Measurements from ENCODE around the gene ARF6. TPM values are rescaled to one million over a fixed set of nuclear protein-coding genes. Genes with fewer than 3 reads are reported as not detected.
A peak's percentile ranks its signal among the peaks of the same experiment; 100 is the strongest.
"Not testable (repeated sequence)": the region's sequence is repeated elsewhere in the genome, so short reads cannot be mapped to it uniquely, and the experiment has no call there.

The ARF6 gene
- 61.3 TPM for total RNA-seq

DNA sequence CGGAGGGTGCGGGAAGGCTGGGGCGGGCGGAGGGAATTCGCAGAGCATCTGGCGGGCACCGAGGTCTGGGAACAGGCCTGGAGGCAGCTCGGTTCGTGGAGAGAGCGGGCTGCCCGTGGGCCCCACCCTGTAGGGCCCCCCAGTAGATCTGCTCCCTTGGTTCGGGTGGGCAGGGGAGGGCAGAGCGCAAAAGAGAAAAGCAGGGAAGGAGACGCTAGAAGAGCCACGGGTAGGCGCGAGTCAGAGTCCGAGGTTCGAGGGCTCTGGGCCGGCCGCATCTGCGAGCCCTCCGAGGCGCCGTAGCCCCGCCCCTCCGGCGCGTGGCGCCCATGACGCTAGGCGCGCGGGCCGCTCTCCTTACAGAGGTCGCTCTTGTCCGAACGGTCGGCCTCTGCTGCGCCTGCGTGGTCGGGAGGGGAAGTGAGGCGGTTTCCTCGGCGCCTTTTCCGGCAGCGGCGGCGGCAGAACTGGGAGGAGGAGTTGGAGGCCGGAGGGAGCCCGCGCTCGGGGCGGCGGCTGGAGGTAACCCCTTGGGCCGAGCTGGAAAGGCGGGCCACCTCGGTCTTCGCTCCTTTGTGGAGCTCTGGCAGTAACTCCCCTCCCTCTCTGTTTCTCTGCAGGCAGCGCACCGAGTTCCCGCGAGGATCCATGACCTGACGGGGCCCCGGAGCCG, at the start of gene ARF6:
ARF6 (plus strand) TSS at position 447 of the 673 bp plus-strand sequence. CDS start 655 bp downstream, outside the sequence.
- DNase-seq: peak; percentile 95

DNA sequence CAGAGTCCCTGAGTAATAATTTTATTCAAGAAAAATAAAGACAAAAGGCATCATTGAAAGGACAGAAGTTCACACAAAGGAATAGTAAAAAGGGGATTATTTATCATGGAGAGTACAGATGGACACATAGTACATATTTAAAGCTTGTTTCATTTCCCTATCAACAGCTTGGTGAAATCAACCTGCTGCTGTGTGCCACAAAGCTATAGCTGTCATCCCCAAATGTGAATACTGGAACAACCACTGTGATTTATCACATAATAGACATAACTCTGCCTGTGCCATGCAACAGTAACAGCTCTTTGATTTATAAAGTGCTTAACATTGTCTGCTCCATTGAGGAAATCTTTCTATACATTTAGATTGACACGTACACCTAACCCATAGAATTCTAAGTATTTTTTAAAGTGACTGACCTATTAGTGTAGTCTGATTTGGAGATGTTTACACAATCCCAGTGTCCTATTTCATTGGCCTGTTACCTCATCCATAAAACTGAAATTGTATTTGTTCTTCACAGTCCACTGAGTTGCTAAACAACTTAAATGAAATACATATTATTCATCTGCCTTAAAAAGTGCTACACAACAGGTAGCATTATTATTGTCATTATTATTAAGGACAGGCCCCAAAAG, 43.6 kb upstream of the ARF6 start:
- DNase-seq: no peak

DNA sequence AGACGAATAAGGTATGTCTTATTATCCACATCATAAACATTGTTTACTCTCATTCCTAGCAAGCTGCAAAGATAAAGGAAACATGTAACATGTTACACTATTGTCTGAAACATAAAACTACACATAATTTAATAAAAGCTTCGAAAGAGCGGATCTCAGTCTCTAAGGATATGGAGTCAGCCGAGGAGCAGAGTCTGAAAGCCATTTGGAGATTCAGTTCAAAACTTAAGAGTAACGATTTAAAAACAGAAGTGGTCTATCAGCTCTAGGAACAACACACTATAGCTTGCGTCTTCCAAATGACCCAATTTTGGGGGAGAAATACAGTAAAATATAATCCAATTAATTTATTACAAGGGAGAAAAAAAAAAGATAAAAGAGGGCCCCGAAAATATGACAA, 41.1 kb upstream of the ARF6 start:
- no peak for DNase-seq

DNA sequence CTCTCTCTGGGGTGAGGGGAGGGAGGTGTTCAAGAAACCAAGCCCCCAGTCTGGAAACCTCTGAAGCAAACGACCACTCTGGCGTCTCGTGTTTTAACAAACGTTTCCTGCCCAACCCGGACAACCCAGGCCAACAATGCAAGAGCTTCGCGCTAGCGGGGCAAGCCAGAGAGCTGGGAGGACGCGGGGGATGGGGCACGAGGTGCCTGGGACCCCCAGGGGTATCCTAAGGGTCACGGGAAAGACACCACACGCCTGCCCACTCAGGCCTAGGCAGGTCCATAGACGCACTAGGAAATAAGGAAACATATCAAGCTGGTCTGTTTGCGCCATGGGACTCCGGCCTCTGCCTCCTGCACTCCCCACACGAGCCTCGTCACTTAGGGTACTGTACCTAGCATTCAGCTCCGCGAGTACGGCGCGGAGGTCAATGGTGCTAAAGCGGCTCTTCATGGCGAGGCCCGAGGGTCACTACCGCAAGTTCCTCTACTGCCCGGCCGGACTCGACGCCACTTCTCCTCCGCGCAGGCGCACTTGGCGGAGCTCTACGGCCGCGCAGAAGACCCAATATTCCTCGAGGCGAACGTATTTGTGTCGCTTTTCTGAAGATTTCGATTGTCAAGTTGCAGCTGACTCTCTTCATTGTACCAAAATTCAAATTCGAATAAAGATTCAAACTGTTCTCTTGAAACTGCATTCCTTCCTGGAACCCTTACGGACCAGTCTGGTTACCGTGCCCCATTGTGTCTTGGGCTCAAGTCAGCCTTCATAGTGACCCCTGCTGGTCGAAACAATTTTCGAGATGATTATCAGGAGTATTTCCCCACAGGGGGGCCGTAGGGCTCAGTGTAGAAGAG, 40.4 kb upstream of the ARF6 start, which contains the start of gene NEMF:
NEMF (minus strand) TSS at position 488 of the 857 bp plus-strand sequence; CDS start at position 453, 35 bp downstream.
- peak; percentile 77 for DNase-seq

DNA sequence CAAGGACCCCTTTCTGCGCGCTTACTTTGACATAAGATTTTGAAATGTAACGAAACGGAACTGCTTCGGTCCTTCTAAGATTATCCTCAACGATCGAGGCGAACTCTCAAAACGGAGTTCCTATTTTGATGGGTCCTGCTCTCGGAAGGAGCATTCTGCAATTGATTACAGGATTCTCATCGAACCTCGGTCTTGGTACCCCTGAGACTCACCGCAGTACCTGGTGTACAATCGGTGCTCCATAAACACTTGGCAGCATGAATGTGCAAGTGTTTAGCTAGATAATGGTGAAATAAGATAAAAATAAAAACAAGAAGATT, 39.8 kb upstream of the ARF6 start:
- no peak for DNase-seq

DNA sequence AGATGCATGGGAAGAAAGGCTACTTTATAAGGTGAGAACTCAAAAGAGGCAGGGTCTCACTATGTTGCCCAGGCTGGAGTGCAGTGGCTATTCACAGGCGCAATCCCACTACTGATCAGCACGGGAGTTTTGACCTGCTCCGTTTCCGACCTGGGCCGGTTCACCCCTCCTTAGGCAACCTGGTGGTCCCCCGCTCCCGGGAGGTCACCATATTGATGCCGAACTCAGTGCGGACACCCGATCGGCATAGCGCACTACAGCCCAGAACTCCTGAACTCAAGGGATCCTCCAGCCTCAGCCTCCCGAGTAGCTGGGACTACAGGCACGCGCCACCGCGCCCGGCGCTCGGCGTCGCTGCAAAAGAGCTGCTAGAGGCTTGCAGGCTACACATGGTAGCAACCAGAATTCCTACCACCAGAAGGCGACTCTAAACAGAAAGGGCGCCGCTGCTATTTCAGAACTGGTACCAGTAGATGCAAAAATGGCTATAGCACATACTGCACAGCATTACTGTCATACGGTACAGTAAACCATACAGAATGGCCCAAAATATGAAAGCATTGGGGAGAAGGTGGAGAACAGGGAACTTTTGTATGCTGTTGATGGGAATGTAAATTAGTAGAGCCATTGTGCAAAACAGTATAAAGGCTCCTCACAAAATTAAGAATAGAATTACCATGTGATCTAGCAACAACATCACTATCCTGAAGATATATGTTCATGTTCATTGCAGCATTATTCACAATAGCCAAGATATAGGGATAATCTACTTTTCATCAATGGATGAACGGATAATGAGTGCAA, 39.1 kb upstream of the ARF6 start:
- DNase-seq: peak; percentile 51

DNA sequence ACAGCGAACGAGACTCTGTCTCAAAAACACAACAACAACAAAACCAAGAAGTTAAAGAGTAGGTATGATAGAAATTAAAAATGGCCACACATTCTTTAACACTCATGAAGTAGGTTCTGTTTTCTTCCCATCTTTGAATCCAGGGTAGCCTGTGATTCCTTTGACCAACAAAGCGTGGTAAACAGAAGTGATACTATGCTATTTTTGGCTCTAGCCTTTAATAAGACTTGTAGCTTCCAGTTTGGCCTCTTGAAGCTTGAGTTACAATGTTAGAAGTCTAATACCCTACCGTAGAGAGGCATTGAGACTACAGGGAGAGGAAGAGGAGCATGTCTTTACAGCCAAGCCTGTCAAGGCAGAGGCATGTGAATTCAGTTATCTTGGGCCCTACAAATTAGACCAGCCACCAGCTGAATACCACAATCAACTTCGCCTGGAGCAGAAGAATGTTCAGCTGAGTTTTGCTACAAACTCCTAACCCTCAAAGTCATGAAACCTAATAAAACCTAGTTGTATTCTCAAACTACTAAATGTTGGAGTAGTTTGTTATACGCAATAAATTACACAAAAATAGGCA, 35.4 kb upstream of the ARF6 start:
- DNase-seq: no peak

DNA sequence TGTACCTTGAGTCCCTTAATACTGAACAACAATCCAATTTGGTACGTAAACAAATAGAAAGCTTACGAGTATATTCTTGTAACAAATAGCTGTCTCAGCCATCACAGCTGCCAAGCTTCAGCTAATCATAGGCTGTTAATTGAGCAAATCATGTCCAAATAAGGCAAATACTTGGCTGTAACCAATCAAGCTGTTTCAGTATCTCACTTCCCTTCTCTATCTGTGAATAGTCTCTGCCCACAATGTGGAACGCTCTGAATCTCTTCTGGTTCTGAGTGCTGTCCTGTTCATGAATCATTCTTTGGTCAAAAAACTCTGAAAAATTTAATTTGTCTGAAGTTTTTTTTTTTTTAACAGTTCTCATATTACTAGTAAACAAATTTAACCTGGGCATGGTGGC, 34.5 kb upstream of the ARF6 start:
- no peak for DNase-seq

DNA sequence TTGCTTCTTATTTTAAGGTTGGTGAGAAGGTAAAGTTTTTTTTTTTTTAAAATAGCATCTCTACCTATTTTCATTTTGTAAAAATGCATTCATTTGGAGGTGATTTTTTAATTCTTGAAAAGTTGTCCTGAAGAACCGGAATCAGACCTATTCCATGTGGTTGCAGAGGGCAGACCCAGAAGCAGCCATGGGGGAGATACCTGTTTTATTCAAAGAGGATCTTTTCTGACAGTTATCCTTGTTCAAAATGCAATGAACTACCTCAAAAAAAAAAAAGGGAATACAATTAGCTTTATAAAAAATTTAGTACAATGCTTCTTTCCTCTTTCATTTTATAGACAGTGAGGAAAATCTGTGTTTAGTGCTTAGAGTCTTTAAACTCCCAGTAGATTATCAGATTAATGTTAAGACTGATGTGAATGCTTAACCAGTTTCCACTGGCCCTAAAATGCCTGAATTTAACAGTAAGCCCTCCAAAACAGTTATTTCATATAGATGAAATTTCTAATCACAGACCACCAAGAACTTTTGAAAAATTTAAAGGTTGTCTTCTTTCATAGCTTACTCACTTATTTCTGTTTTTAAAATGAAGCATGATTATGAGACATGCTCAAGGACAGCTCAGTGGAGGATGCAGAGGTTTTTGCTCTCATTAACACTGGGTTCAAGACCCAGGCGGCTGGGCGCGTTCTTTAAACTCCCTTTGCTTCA, 31.7 kb upstream of the ARF6 start:
- no peak for DNase-seq

DNA sequence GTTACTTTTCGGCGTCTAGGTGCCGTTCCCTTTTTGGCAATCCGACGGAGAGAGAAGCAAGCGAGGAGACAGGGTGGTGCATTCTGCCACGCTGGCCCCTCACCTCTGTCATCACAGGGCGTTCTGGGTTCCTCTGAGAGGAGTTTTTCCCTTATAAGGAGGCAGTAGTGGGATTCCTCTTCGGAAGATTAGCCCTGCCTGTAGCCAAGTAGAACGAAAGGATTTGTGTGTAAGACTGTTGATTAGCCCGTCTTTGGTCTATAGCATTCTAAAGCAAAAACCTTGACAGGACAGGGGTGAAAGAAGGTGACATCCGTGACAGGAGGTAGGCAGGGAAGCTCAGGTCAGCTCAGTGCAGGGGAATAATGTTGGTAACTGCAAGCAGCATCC, 31.2 kb upstream of the ARF6 start:
- DNase-seq: peak; percentile 54

DNA sequence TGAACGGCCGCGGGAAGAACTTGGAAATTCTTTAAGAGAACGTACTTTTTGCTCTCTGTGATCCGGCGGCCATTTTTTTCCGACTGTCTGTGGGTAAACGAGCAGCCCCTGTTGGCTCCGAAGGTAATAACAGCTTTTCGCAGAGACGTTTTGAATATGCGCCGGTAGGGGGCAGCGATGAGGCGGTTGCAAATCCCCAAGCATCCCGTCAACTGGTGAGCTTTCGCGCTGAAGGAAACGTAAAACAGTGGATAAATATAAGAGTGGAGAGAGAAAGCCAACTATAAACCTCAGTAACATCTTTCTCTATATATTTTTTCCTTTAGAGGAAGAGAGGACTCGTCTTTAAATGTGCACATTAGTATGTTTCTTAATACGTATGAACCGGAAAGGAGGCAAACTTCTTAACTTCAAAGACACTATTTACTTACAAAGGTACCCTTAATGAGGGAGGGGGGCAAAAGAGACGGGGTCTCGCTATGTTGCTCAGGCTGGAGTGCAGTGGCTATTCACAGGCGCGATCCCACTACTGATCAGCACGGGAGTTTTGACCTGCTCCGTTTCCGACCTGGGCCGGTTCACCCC, 30.7 kb upstream of the ARF6 start:
- peak; percentile 72 for DNase-seq

DNA sequence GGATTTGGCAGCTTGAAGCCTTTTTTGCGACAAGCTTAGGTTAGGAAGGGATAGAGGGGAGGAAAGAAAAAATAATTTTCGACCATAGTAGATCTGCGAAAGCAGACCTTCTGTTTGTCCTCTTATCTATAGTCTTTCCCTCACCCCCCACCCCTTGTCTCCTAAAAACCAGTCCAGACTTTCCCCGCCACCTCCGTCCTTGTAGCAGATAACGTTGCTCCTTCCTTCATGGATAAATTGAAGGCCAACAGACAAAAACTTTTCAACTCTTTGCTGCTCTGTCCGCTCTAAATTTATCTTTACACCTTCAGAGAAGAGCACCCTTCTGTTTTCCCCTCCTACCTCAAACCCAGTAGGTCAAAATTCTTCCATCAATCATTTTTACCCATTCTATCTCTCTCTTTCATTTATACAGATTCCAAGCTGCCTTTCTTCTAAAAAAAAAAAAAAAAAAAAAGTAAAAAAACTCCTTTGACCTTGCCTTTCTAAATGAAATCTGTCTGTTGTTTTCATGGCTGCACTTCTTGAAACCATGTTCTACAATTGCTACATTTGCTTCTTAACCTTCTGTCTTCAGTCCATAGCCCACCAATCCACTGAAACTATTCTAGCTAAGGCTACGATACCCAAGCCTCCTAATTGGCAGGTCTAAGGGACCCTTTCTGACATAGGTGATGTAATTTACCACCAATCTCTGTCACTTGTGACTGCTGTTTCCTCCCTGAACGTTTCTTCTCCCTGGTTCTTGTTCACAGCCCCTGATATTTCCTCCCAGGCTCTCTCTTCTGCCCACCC, 29.2 kb upstream of the ARF6 start:
- DNase-seq: no peak

DNA sequence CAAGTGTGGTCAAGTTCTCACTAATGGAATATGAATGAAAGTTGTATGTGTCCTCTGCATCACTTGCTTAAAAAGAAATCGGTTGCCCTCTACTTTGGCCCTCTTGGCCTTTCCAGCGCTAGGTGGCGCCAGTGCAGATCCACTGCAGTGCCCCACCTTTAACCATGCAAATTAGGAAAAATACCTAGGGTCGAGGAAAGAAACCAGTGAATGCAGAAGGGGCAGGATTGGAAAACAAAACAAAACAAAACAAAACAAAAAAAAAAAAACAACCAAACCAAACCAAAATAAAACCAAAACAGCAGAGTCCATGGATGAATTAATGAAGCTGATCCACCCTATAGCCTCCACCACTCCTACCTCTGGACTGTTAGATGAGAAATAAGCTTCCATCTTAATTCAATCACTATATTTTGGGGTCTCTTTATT, 27.4 kb upstream of the ARF6 start:
- peak; percentile 7 for DNase-seq

DNA sequence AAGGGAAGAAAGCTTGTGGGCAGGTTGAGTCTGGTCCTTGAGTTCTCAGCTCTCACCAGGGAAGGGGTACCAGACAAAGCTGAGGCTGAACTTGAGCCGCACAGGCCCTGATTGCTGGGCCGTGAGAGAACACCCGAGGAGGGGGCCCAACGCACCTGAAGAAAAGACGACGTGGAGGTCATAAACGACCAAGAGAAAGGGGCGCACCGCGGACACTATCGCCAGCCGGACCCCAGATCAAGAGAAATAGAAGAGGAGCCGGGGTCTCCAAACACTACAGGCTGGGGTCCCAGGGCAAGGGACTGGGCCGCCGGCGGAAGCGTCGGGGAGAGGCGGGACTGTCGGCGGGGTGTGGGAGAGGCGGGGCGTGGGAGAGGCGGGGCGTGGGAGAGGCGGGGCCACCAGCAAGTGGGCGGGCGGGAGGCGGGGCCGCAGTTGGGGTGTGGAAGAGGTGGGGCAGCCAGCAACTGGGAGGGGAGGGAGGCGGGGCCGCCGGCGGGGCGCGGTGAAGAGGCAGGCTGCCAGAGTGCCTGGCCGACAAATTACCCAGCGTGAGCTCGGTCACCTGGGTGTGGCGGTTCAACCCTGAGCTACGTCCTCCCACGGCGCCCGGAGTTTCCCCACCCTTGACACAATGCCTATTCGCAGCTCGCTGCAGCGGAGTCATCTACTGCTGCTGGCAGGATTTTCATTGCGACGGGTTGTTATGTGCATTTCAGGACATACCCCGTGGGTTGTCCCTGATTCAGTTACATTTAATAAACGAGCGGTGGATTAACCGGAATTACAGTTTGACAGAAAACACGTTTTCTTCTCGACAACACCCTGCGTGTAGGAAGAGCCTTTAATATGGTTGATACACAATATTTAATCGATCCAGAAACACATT, 24.8 kb upstream of the ARF6 start:
- peak; percentile 92 for DNase-seq

DNA sequence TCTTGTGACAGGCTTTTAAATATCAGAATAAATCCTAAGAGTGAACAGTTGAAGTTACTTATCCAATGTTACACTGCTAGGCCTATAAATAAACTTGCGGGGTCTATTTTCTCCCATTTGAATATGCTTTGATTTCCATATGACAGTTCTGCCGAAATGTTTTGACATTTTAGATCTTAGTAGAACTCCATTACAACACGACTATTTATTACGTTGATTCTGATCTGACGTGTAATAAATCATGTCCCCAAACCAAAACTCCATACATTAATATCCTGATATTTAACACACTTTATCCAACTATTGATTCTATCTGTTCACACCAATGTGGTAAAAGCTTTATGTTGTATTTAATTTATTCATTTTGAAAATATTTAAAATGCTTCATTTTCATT, 24.2 kb upstream of the ARF6 start:
- no peak for DNase-seq

DNA sequence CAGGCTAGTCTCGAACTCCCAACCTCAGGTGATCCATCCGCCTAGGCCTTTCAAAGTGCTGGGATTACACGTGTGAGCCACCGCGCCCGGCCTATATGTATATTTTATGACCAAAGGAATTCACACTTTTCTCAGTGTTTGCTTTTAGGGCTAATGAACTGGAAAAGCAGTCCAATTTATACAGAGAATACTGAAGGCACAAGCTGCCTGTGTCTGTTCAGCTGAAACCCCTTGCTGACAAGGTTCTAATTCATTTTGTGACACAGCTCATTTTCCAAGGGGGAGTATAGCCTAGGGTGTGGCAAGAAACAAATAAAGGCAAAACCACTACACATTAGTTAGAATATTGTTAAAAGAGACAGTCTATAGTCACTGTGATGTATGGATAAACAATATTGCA, 22.0 kb upstream of the ARF6 start:
- no peak for DNase-seq

DNA sequence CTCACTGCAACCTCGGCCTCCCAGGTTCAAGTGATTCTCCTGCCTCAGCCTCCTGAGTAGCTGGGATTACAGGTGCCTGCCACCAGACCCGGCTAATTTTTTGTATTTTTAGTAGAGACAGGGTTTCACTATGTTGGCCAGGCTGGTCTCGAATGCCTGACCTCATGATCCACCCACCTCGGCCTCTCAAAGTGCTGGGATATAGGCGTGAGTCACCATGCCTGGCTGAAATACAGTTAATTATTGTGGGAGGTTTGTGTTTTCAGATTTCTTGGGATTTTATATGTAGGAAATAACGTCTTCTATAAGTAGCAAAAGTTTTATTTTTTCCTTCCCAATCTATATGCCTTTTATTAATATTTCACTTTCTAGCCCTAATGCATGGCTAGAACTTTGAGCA, 19.3 kb upstream of the ARF6 start:
- not testable (repeated sequence) for DNase-seq

DNA sequence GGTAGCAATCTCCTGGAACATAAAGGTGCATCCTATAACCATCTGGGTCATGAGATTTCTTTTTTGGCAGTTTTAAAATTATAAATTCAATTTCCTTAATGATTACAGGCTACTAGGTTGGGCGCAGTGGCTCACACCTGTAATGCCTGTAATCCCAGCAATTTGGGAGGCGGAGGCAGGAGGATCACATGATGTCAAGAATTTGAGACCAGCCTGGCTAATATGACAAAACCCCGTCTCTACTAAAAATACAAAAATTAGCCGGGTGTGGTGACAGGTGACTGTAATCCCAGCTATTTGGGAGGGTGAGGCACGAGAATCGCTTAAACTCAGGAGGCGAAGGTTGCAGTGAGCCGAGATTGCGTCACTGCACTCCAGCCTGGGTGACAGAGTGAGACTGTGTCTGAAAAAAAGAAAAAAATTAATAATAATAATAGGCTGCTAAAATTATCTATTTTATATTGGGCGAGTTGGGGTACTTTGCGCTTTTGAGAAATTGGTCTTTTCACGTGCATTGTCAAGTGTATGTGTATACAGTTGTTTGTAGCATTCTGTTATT, 17.2 kb upstream of the ARF6 start:
- DNase-seq: no peak
